NCI-H187 (cell line): ENCODE results near the gene OR4A15.

Experiments used
- DNase-seq, 2 experiments: peaks; one replicate each; lab custom pipeline; 2025; lab: John Stamatoyannopoulos, UW

The OR4A15 gene

DNA sequence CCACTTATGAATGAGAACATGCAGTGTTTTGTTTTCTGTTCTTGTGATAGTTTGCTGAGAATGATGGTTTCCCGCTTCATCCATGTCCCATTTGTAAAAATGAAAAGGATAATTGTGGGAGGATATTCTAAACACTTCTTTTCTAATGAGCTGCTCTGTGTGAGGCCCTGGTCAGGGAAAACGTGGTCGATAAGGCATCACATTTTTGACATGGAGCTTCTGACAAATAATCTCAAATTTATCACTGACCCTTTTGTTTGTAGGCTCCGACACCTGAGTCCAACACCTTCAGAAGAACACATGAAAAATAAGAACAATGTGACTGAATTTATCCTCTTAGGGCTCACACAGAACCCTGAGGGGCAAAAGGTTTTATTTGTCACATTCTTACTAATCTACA is at the start of gene OR4A15:
Gene OR4A15, plus strand, starts transcription at position 301 of the 400 bp plus-strand sequence. Its CDS starts 0 bp downstream, at position 301.
- no peak for DNase-seq

GRCh38 chr11:55324500-55324899 is 43.3 kb upstream of the OR4A15 start:
- DNase-seq = no peak

DNA sequence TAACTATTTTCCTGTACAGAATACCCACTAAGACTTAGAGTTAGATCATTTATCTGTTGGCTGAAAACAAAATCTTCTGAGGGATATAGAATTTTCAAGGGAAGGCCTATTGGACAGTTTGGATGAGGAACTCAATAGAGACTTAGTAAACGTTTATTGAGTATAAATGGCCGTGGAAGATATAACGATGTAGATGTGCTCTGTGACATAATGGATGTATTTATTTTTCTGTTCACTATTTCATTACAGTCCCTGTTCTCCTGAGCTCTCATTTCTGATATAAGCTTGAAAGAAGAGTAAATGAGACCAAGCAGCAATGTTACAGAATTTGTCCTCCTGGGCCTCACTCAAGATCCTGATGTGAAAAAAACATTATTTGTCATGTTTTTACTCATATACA is 24.9 kb upstream of the OR4A15 start, which contains the start of gene OR4A16:
Gene OR4A16, plus strand, starts transcription at position 301 of the 400 bp plus-strand sequence. Its CDS starts 0 bp downstream, at position 301.
- no peak for DNase-seq

- no peak for DNase-seq
These were observed 22.5 kb upstream of the OR4A15 start for GRCh38 chr11:55345306-55345705.

DNA sequence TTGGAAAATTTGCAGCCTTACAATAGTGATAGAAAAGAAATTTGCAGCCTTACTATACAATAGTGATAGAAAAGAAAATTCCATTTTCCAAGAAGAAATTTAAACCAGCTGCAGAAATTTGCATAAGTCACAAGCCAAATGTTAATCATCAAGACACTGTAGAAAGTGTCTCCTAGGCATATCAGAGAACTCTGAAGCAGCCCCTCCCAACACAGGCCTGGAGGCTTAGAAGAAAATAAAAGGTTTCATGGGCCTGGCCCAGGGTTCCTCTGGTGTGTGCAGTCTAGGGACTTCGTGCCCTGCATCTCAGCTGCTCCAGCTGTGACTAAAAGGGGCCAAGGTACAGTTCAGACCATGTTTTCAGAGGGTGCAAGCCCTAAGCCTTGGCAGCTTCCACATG is 18.7 kb upstream of the OR4A15 start:
- no peak for DNase-seq

DNA sequence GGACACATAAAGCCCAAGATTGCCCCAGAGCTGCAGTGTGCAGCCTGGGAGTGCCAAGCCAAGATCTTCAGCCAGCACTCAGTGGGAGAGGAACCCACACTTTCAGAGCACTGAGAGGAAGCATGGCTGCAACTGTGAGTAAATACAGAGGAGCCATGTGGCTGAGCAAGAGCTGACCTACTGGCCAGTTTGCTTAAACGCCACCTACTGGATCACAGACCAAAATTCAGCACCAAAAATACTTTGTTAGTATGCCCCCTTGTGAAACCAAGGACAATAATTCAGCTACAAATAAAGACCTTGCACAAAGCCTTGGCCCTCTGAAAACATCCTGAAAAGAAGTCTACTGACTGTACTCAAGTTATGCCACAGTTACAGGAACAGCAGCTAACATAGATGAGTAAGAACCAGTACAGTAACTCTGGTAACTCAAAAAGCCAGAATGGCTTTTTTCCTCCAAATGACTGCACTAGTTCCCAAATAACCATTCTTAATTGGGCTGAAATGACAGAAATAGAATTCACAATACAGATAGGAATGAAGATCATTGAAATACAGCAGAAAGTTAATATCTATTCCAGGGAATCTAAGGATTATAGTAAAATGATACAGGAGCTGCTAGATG is 10.1 kb upstream of the OR4A15 start:
- DNase-seq = no peak

- DNase-seq = no peak
These were observed 33.2 kb downstream of the OR4A15 start for GRCh38 chr11:55401011-55401410.
